AG10803 (cell line): ENCODE data around the gene SYNGR1.

Experiments used
- DNase-seq: peaks from one replicate; pipeline ENCODE4 v3.0.0; 2010; ENCODE audit warnings: low read depth
- H3K4me3 ChIP-seq: 2 replicates; pipeline ENCODE4 v1.5.1; 2011; ENCODE audit warnings: mild to moderate bottlenecking, low read length, control low read depth
- TF ChIP-seq, protein P1 (sequence below): conservative IDR thresholded peaks from 2 replicates; pipeline ENCODE4 v1.5.1; 2011; ENCODE audit warnings: mild to moderate bottlenecking, low read length, control low read depth, inconsistent platforms

The SYNGR1 gene

GRCh38 chr22:39368461-39368911 is 18.7 kb downstream of the SYNGR1 start:
- H3K4me3 ChIP-seq: no peak overlapping the region
- no peak for DNase-seq
- TF ChIP-seq, protein P1, sequence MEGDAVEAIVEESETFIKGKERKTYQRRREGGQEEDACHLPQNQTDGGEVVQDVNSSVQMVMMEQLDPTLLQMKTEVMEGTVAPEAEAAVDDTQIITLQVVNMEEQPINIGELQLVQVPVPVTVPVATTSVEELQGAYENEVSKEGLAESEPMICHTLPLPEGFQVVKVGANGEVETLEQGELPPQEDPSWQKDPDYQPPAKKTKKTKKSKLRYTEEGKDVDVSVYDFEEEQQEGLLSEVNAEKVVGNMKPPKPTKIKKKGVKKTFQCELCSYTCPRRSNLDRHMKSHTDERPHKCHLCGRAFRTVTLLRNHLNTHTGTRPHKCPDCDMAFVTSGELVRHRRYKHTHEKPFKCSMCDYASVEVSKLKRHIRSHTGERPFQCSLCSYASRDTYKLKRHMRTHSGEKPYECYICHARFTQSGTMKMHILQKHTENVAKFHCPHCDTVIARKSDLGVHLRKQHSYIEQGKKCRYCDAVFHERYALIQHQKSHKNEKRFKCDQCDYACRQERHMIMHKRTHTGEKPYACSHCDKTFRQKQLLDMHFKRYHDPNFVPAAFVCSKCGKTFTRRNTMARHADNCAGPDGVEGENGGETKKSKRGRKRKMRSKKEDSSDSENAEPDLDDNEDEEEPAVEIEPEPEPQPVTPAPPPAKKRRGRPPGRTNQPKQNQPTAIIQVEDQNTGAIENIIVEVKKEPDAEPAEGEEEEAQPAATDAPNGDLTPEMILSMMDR: no peak

DNA sequence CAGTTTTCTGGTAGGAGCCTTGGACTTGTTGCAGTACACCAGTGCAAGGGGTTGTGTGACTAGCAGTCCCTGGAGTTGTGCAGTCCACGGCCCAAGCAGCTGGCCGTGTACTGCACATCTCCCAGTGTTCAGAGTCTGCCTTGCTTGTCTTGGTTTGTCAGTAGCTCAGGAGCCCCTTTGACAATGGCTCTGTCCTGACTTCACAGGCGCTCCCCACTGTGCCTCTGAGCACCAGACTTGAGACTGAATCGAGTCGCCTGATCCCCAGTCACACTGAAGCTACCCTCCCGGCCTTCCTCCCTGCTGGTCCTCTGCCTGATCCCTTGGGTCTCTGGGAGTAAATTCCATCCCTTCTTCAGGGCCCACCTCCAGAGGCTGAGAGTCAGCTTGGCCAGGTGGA is 19.4 kb downstream of the SYNGR1 start:
- DNase-seq: no peak
- TF ChIP-seq, protein P1: no peak
- H3K4me3 ChIP-seq: no peak overlapping the region

DNA sequence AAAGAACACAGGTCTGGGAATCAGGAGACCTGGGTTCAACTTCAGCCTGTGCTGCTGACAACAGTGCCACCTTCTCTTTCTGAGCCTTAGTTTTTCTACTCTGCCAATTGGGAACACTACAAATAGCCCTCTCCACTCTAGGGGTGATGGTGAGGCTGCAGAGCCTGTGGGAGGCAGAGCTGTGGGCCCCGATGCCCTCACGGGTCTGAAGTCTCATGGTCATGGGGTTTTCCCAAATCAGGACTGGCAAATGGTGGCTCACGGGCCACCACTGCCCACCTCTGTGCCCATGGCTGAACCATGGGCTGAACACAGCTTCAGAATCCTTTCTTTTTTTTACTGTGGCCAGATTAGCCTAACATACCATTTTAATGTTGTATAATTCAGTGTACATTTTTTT is 19.8 kb downstream of the SYNGR1 start:
- DNase-seq: no peak
- no peak overlapping the region for H3K4me3 ChIP-seq
- TF ChIP-seq, protein P1: no peak

DNA sequence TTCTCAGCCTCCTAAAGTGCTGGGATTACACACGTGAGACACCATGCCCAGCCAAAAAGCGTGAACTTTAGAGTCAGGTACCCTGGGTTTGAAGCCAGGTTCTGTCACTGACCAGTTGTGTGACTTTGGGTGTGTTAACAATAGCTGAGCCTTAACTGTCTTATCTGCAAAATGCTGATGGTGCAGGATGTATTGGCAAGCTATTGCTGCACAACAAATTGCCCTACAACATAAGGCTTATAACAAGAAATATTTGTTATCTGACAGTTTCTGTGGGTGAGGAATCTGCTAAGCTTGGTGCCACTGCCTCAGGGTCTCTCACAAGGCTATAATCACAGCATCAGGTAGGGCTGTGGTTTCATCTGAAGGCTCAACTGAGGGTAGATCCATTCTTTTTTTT is 21.9 kb downstream of the SYNGR1 start:
- DNase-seq: no peak
- no peak overlapping the region for H3K4me3 ChIP-seq
- TF ChIP-seq, protein P1: no peak

GRCh38 chr22:39374191-39374590 is 24.4 kb downstream of the SYNGR1 start:
- TF ChIP-seq, protein P1: no peak
- no peak overlapping the region for H3K4me3 ChIP-seq
- DNase-seq: no peak

- TF ChIP-seq, protein P1: no peak
- DNase-seq: no peak
- no peak overlapping the region for H3K4me3 ChIP-seq
Measured at GRCh38 chr22:39374801-39375200, 25.0 kb downstream of the SYNGR1 start.

DNA sequence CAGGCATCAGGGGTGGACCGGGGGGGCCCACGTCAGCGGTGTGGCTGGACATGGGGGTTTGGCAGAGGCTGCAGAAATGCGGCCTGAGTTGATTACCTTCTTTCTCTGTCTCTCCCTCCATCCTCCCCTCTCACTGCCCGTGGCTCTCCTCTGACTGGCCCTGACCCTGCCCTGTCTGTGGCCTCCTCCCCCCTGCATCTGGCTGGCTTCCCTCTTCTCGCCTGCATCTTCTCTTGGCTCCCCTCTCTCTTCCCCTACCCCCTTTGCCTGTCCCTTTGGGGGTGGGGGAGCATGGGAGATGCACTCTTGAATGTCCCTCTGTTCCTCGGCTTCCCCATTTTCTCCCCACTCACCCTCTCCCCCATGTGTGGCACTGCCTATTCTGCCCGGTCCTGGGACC is 25.9 kb downstream of the SYNGR1 start:
- TF ChIP-seq, protein P1: no peak
- H3K4me3 ChIP-seq: no peak overlapping the region
- DNase-seq: no peak
